GM18517 (cell line): ENCODE results near the gene ABHD16A.

Experiments
- ATAC-seq: cut with Tn5 transposase; IDR thresholded peaks from one replicate; pipeline ENCODE4 v1.9.1; 2021; ENCODE audit warnings: mild to moderate bottlenecking, moderate library complexity; ENCODE audit not compliant: unreplicated experiment

ABHD16A gene

DNA sequence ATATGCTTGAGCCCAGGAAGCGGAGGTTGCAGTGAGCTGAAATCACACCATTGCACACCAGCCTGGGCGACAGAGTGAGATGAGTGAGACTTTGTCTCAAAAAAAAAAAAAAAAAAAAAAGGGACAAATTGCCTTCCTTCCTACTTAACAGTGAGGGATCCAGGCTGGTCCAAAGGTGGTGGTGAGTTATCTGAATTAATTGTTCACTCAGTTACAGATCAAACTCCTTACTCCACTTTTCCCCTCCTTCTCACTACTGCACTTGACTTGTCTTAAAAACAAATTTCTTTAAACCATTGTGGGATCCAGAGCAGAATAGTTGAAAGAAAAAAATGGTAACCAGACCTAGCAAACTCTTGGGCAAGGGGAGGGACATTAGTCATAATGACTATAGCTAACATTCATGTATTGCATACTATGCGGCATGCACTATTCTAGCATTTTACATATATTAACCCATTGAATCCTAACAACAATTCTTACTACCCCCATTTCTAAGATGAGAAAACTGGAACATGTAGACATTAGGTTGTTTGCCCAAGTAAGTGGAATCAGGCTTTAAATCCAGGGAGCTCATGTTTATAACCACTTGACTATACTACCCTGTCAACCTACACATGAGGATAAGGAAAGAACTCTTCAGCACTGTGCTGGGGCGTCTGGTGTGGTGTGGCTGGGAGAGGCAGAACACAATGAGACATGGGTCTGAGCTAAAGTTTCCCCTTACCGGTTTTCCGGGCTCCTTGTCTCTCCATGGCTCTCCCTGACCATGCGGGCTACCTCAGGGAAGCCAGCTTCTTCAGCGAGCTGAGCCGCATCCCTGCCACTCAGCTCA, 39.8 kb downstream of the ABHD16A start:
- no peak for ATAC-seq

- ATAC-seq, result no peak
These were observed 40.9 kb downstream of the ABHD16A start for GRCh38 chr6:31662124-31662723.

- no peak for ATAC-seq
These were observed 41.6 kb downstream of the ABHD16A start for GRCh38 chr6:31661262-31662123.

GRCh38 chr6:31660381-31661261, 42.5 kb downstream of the ABHD16A start, which contains the start of gene C6orf47:
C6orf47 (minus strand) TSS chr6:31660778; CDS start chr6:31659947, 831 bp downstream.
- no peak for ATAC-seq

DNA sequence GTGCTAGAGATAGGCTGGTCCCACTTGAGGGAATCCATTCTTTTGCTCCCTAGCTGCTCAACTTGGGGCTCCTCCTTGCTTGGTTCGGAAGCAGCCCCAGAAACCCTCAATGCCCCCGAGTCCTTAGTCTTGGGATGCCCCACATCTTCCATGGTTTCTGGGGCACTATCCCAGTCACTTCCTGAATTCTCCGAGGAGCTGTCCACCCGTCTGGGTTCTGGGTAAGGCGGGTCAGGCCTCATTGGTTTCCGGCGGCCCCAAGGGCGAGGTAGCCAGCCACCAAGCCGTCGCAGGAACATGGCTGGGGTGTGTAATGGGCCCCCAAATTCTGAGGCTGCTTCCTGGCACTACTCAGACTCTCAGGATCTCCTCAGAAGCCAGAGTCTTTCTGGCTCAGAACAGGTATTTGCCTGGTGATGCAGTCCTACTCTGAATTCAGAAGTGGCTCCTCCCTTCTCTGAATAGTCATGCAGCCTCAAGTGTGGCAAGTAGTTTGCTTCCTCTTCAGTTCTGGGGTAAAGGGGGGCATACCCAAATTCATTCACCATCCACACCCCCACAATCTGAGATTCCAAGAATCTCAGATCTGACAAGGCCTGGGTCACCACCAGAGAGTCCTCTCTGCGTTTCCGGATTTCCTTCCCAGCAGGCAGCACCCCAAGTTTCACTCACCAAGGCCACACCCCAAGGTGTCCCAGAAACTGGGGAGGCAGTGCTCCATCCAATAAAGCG, 43.3 kb downstream of the ABHD16A start:
- no peak for ATAC-seq

GRCh38 chr6:31658983-31659648, 44.0 kb downstream of the ABHD16A start:
- no peak for ATAC-seq

DNA sequence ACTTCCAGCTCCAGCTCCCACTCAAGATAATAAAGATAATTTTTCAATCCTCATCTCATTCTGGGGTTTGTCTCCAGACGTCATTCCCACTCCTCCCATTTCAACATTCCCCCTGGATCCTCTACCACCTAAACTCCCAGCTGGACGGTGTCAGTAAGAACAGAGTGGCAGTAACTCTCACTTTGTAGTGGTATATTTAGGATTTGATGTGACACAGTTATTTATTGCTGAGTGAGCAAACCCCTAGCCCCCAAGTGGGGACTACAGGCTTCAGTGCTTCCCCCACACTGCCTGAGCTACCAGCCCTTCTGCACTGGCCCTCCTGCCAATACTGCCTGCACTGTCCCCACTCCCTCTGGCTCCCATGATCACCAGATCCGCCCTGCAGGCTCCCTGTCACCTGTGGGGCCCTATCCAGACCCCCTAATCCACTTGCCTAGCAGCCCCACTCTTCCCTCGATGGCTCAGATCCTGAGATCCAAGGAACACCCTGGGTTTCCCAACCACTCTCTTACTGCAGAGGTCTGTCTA, 44.9 kb downstream of the ABHD16A start:
- ATAC-seq, result no peak

DNA sequence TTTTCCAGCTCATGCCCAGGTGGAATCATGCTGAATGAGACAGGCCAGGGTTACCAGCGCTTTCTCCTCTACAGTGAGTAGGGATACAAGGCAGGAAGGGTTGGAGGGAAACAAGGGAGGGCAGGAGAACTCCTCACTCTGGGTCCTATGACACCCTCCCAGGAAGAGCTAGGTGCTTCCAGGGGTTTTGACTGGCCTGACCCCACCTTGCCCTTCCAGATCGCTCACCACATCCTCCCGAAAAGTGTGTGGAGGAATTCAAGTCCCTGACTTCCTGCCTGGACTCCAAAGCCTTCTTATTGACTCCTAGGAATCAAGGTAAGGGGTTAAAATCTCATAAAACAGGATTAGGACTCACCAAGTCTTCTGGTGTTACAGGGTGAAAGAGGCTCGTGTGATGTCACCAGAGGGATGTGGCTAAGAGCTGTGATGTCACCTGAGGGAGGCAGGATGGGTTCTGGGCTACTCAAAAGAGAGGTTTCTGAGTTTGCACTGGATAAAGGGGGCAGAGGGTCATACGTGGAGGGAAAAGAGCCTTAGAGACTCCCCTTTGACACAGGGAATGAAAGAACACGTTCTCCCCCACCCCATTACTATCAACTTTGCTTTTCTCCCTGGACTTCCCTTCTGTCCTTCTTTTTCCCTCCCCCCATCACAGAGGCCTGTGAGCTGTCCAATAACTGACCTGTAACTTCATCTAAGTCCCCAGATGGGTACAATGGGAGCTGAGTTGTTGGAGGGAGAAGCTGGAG, 45.5 kb downstream of the ABHD16A start:
- ATAC-seq, result no peak

DNA sequence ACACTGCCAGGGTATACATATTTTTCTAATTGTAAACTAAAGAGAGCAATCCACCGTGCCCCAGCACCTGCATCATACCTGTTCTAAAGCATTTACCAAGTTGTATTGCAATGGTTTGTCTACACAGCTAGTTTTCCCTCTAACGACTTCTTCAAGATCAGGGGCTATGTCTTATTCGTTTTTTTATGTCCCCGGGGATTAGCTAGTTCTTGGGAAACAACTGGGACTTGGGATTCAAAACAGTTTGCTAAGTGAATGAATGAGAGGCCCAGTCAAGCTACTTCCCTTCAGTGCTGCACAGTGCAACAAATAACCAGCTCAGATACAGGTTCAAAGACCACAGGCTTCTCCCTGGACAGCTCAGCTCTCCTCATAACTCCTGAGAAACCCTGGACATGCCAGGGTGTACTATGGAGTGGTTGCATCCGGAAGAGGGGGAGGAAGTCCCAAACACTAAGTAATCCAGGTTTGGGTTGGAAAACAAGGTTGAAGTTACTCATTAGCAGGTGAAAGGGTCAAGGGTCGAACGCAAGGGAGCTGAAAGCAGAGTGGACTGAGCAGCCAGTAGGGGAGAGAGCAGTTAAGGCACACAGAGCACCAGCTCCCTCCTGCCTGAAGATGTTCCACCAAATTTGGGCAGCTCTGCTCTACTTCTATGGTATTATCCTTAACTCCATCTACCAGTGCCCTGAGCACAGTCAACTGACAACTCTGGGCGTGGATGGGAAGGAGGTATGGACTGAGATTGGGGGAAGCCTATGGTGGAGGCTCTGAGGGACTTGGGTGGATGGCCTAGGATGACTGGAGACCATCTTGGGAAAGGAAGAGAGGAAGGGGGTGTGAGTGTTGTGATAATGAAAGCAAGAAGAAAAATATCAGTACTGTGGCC, 47.5 kb downstream of the ABHD16A start, which contains the start of gene APOM:
TSS of gene APOM (plus strand) at position 546 of the 889 bp plus-strand sequence. CDS start at position 619, 73 bp downstream.
- ATAC-seq, result no peak

GRCh38 chr6:31654574-31655348, 48.4 kb downstream of the ABHD16A start:
- no peak for ATAC-seq

DNA sequence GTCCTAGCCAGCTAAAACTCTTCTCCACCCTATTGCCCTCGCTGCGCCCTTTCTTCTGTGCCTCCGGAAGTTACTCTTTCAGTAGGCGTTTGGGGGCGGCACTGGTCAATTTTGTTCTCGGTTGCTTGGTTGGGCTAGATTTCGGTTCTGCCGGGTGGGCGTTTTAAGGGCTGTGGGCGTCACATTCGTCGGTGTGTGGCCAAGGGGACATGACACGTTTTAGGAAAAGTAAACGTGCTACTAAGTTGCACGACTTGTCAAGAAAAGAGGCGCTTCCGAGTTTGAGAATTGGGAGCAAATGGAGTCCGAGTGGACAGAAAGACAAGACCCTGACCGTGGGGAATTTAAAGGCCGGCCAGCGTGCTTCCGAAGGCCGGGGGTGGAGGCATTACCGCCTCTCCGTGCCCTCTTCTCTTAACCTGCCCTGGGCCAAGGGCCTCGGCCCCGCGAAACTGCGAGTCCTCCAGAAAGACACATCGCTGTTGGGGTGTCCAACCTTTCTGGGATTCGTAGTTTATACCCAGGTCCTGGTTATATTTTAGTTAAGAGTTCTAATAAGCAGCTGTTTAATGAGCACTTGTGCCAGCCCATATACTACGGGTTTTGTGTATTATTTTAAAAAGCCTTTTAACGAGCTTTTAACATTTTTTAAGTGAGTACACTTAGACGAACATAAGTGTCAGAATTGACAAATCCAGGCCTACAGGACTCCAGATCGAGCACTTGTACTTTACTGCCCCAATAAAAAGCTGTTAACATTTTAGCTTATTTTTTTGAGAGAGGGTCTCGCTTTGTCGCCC, 50.0 kb downstream of the ABHD16A start:
- ATAC-seq, result peak; percentile 62

DNA sequence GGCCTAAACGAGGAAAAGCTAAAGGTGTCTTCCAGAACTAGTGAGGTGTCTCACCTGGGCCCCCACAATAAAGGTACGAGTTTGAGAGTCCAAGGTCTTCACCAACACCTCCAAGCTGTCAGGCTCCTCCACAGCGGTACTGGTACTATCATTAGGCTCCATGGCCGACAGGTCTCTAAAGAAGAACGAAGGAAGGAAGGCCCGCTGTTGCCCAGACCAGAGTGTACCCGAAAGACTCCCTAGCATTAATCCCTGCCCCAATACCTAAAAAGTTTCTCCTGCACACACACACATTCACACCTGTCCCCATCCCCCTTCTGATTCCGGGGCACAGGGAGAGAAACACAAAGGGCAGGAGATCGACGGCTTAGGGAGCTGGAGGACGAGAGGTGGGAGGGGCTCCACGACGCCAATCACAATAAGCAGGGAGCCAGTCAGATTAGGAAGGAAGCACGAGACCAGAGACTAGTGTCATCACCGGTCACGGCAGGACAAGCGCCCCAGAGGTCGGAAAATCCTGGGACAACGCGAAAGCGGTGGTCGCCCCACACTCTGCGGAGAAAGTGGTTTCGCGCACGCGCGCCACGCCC, 51.4 kb downstream of the ABHD16A start:
- peak; percentile 25 for ATAC-seq

- ATAC-seq, result no peak
These were observed 57.8 kb downstream of the ABHD16A start for GRCh38 chr6:31645325-31645724.

DNA sequence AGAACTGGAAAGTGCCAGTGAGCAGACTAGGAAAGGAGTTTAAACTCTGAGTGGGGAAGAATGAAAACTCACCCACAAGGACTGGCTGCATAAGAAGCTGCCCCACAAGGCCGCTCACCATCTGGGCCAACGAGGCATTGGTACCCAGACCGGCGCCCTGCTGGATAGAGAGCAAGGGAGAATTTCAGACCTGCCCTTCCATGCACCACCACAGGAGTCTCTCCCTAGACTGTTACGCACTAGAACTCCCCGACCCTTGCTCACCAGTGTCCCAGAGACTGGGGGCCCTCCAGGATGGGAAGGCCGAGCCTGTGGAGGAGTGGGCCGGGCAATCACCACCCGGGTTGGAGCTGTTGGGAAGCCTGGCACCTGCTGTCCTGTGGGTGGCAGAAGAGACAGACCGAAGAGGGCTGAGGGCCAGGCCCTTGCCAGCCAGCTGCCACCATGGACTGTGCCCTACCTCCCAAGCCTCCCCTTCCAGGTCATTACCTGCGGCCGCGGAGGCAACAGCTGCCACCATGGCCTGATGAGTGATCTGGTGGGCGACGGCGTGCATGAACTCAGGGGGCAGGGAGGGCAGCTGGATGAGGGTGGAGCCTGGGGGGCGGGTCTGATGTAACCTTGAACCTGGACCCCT, 59.2 kb downstream of the ABHD16A start:
- ATAC-seq, result no peak
